Measurements from ENCODE around the gene COL26A1. TPM values are rescaled to one million over a fixed set of nuclear protein-coding genes. Genes with fewer than 3 reads are reported as not detected.

The COL26A1 gene
- total and polyA plus RNA-seq, 2 of the 4 experiments (the other 2 are of a cell fraction), result not detected

DNA sequence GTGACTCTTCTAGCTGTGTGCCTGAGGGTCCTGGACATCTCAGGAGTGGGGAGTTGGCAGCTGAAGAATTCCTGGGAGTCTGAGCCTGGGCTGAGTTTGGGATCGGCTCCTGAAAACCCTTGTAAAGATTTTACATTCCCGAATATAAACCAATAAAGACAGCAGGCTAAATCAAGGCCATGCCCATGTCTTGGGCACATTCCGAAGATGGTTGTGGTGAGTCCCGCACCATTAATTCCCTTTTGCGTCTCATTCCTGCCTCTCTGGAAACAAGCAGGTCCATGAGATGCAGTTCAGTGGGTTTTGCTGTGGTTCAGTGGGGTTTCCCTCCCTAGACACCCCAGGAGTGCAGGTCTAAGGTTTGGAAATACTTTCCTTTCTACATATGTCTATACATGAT lies 90.9 kb downstream of the COL26A1 start:
- H4K8ac ChIP-seq (ENCODE audit: low read depth in 2 of 2, low read length in 2 of 2), result no peak overlapping the region
- no peak overlapping the region for H3K9ac ChIP-seq (ENCODE audit: low read depth, low read length)
- no peak overlapping the region for H2AK9ac ChIP-seq (replicated peaks; ENCODE audit: low read depth, low read length, poor library complexity)
- H3K14ac ChIP-seq (replicated peaks; ENCODE audit: low read depth, low read length), result no peak overlapping the region
- no TSS peak for BruUV-seq (replicated peaks)
- TF ChIP-seq, protein P1, sequence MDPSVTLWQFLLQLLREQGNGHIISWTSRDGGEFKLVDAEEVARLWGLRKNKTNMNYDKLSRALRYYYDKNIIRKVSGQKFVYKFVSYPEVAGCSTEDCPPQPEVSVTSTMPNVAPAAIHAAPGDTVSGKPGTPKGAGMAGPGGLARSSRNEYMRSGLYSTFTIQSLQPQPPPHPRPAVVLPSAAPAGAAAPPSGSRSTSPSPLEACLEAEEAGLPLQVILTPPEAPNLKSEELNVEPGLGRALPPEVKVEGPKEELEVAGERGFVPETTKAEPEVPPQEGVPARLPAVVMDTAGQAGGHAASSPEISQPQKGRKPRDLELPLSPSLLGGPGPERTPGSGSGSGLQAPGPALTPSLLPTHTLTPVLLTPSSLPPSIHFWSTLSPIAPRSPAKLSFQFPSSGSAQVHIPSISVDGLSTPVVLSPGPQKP (IDR thresholded peaks at IDR 0.05; ENCODE audit: borderline replicate concordance, low read depth, low read length), result no peak
- TF ChIP-seq FOS (IDR thresholded peaks at IDR 0.05; ENCODE audit: low read depth, low read length) (no peak), MXI1 (IDR thresholded peaks at IDR 0.05; ENCODE audit: borderline replicate concordance, low read depth, low read length) (no peak), MAZ (IDR thresholded peaks at IDR 0.05; ENCODE audit: borderline replicate concordance, low read depth, low read length) (no peak), RFX5 (IDR thresholded peaks at IDR 0.05; ENCODE audit: low read depth, low read length) (no peak), CEBPB (IDR thresholded peaks at IDR 0.05; ENCODE audit: low read depth, low read length) (no peak), POLR2A (IDR thresholded peaks at IDR 0.05; ENCODE audit: low read depth, low read length) (no peak), NFE2L2 (IDR thresholded peaks at IDR 0.05; ENCODE audit: low read depth, low read length) (no peak), MAFK (IDR thresholded peaks at IDR 0.05; ENCODE audit: low read depth, low read length) (no peak), RCOR1 (IDR thresholded peaks at IDR 0.05; ENCODE audit: insufficient replicate concordance, low read length) (no peak), CHD1 (IDR thresholded peaks at IDR 0.05; ENCODE audit: low read depth, low read length) (no peak), BHLHE40 (IDR thresholded peaks at IDR 0.05; ENCODE audit: low read depth, low read length) (no peak), RAD21 (IDR thresholded peaks at IDR 0.05; ENCODE audit: low read length) (no peak), SMC3 (IDR thresholded peaks at IDR 0.05; ENCODE audit: low read depth, low read length) (no peak)
- TF ChIP-seq, protein P2, sequence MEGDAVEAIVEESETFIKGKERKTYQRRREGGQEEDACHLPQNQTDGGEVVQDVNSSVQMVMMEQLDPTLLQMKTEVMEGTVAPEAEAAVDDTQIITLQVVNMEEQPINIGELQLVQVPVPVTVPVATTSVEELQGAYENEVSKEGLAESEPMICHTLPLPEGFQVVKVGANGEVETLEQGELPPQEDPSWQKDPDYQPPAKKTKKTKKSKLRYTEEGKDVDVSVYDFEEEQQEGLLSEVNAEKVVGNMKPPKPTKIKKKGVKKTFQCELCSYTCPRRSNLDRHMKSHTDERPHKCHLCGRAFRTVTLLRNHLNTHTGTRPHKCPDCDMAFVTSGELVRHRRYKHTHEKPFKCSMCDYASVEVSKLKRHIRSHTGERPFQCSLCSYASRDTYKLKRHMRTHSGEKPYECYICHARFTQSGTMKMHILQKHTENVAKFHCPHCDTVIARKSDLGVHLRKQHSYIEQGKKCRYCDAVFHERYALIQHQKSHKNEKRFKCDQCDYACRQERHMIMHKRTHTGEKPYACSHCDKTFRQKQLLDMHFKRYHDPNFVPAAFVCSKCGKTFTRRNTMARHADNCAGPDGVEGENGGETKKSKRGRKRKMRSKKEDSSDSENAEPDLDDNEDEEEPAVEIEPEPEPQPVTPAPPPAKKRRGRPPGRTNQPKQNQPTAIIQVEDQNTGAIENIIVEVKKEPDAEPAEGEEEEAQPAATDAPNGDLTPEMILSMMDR (conservative IDR thresholded peaks at IDR 0.05; ENCODE audit: low read depth, low read length), result no peak
- DNase-seq, result no peak
- H3K23ac ChIP-seq (ENCODE audit: low read depth, low read length), result no peak overlapping the region
- intact Hi-C loops (cut with micrococcal nuclease), result no loop called here
- H2BK15ac ChIP-seq (ENCODE audit: low read depth, low read length), result no peak overlapping the region
- H3K4me2 ChIP-seq (ENCODE audit: low read depth, low read length), result no peak overlapping the region
- no peak overlapping the region for H2BK5ac ChIP-seq (ENCODE audit: low read depth, low read length, poor library complexity, severe bottlenecking)
- ATAC-seq (ENCODE audit: low read depth), result no peak
- in situ Hi-C loops (cut with MboI; ENCODE audit: low sequenced_read_pairs), result loop anchor here (25.0 kb wide), 1 partner anchor 491 kb away; the partner anchor contains the start of gene MUC12
- dilution Hi-C loops (cut with HindIII; ENCODE audit: low sequenced_read_pairs, unreplicated experiment), result no loop called here
- no peak overlapping the region for H2BK20ac ChIP-seq (ENCODE audit: low read depth, low read length)
- no peak overlapping the region for H3K18ac ChIP-seq (ENCODE audit: low read depth, low read length)
- H3K4me3 ChIP-seq (ENCODE audit: insufficient read depth, low read depth, low read length), result no peak overlapping the region
- no peaks in the 10 kb centered on the region for H3K79me1 ChIP-seq (ENCODE audit: low read depth in 1 of 2, low read length in 2 of 2)
- H3K4me1 ChIP-seq (ENCODE audit: control insufficient read depth, insufficient read depth, low read length), result no peaks in the 10 kb centered on the region
- no peaks in the 10 kb centered on the region for H4K20me1 ChIP-seq (ENCODE audit: insufficient read depth, low read length)
- ChIA-PET POLR2A (ENCODE audit: unreplicated experiment) (no interaction called here), CTCF (no interaction called here)
- no peaks in the 10 kb centered on the region for H3K9me1 ChIP-seq (ENCODE audit: insufficient read depth, low read length)
- no peak overlapping the region for H4K5ac ChIP-seq (ENCODE audit: low read depth, low read length)
- no peaks in the 10 kb centered on the region for H3K36me3 ChIP-seq (ENCODE audit: control insufficient read depth, insufficient read depth, low read length)
- no peak overlapping the region for H2AK5ac ChIP-seq (ENCODE audit: low read depth, low read length)
- no peak overlapping the region for H4K91ac ChIP-seq (ENCODE audit: insufficient read depth, low read depth, low read length)
- H3K9me3 ChIP-seq (ENCODE audit: control insufficient read depth, insufficient read depth, low read length), result no peaks in the 10 kb centered on the region
- no peak overlapping the region for H2BK120ac ChIP-seq (ENCODE audit: low read depth, low read length)
- H3K56ac ChIP-seq (ENCODE audit: extremely low read depth, insufficient read depth, low read length), result no peak overlapping the region
- H3K27ac ChIP-seq (ENCODE audit: insufficient read depth, low read length), result no peak overlapping the region
- H3K27me3 ChIP-seq (ENCODE audit: control insufficient read depth, insufficient read depth, low read length), result peaks cover 21% of the 10 kb centered on the region
- no peak overlapping the region for H2AFZ ChIP-seq (replicated peaks; ENCODE audit: low read length, poor library complexity)
- no peak overlapping the region for H3K4ac ChIP-seq (ENCODE audit: low read depth, low read length)
- no CpG with 5 or more reads among the region's 5 CpGs for WGBS, 2 experiments (ENCODE audit: extremely low coverage in 2 of 2, insufficient read length in 1 of 2)
